Osteocyte (in vitro differentiated cells): Measurements from ENCODE around the gene HSD11B2. TPM values are rescaled to one million over a fixed set of nuclear protein-coding genes. Genes with fewer than 3 reads are reported as not detected.

Experiments
- DNase-seq: peaks from one replicate; pipeline ENCODE4 v3.0.0; 2021; ENCODE audit warnings: mixed read lengths; ENCODE audit not compliant: unreplicated experiment; ENCODE audit errors: extremely low spot score
- H3K27ac Mint-ChIP-seq: one replicate; pipeline ENCODE4 v1.8.0; 2021; ENCODE audit warnings: mild to moderate bottlenecking, mixed read lengths; ENCODE audit not compliant: unreplicated experiment
- H3K27me3 Mint-ChIP-seq: one replicate; pipeline ENCODE4 v1.8.0; 2021; ENCODE audit warnings: mixed read lengths; ENCODE audit not compliant: unreplicated experiment
- H3K36me3 Mint-ChIP-seq: one replicate; pipeline ENCODE4 v1.8.0; 2021; ENCODE audit warnings: mixed read lengths; ENCODE audit not compliant: unreplicated experiment
- H3K4me1 Mint-ChIP-seq: one replicate; pipeline ENCODE4 v1.8.0; 2021; ENCODE audit warnings: mixed read lengths; ENCODE audit not compliant: unreplicated experiment
- H3K4me3 Mint-ChIP-seq: one replicate; pipeline ENCODE4 v1.8.0; 2021; ENCODE audit warnings: mild to moderate bottlenecking, moderate library complexity, mixed read lengths; ENCODE audit not compliant: unreplicated experiment
- H3K9me3 Mint-ChIP-seq: one replicate; pipeline ENCODE4 v1.8.0; 2021; ENCODE audit warnings: mixed read lengths; ENCODE audit not compliant: unreplicated experiment
- CTCF ChIP-seq: fragments of 200-600 bp; sonication (generic); IDR thresholded peaks from 2 replicates; pipeline ENCODE4 v1.5.0; 2021; ENCODE audit warnings: antibody characterized with exemption, mild to moderate bottlenecking, moderate library complexity
- total RNA-seq: library from RNA; stranded (reverse); gene quantifications from 2 replicates; pipeline ENCODE4 v1.2.1, GENCODE V29; 2021

The HSD11B2 gene
- total RNA-seq, 1 donor from 2014 or later, result 0.40 TPM

GRCh38 chr16:67449739-67450138, 18.8 kb downstream of the HSD11B2 start:
- Mint-ChIP-seq H3K4me1 (peaks cover 17% of the 10 kb centered on the region), H3K36me3 (peaks cover 16% of the 10 kb centered on the region), H3K27ac (no peak overlapping the region), H3K9me3 (no peaks in the 10 kb centered on the region), H3K4me3 (no peak overlapping the region), H3K27me3 (no peaks in the 10 kb centered on the region)
- TF ChIP-seq CTCF, result no peak
- no peak for DNase-seq

GRCh38 chr16:67451061-67451703, 20.3 kb downstream of the HSD11B2 start:
- DNase-seq, result no peak
- no peak for TF ChIP-seq CTCF
- Mint-ChIP-seq H3K27me3 (no peaks in the 10 kb centered on the region), H3K4me3 (no peak overlapping the region), H3K9me3 (no peaks in the 10 kb centered on the region), H3K27ac (no peak overlapping the region), H3K36me3 (peaks cover 16% of the 10 kb centered on the region), H3K4me1 (peaks cover 21% of the 10 kb centered on the region)

- Mint-ChIP-seq H3K27me3 (no peaks in the 10 kb centered on the region), H3K4me1 (peaks cover 21% of the 10 kb centered on the region), H3K9me3 (no peaks in the 10 kb centered on the region), H3K36me3 (peaks cover 16% of the 10 kb centered on the region), H3K4me3 (no peak overlapping the region), H3K27ac (no peak overlapping the region)
- no peak for TF ChIP-seq CTCF
- no peak for DNase-seq
Measured at GRCh38 chr16:67451704-67452435, 20.9 kb downstream of the HSD11B2 start.

- DNase-seq, result no peak
- Mint-ChIP-seq H3K4me3 (no peak overlapping the region), H3K27me3 (no peaks in the 10 kb centered on the region), H3K27ac (no peak overlapping the region), H3K4me1 (peaks cover 34% of the 10 kb centered on the region), H3K36me3 (peaks cover 16% of the 10 kb centered on the region), H3K9me3 (no peaks in the 10 kb centered on the region)
- no peak for TF ChIP-seq CTCF
Measured at GRCh38 chr16:67454104-67454503, 23.2 kb downstream of the HSD11B2 start.

GRCh38 chr16:67454852-67455251, 23.9 kb downstream of the HSD11B2 start:
- Mint-ChIP-seq H3K27ac (peak overlapping the region; percentile 25), H3K36me3 (peaks cover 16% of the 10 kb centered on the region), H3K4me1 (peaks cover 41% of the 10 kb centered on the region), H3K4me3 (no peak overlapping the region), H3K9me3 (no peaks in the 10 kb centered on the region), H3K27me3 (no peaks in the 10 kb centered on the region)
- no peak for TF ChIP-seq CTCF
- DNase-seq, result no peak
